Uterus (tissue), 2 donors: ENCODE data around the gene RENBP.

ENCODE experiments used
- CTCF ChIP-seq, 4 experiments: fragments of 200-600 bp in 2 of 4; fragments of 450-650 bp in 2 of 4; sonication (generic) in 2 of 4; IDR thresholded peaks; one replicate each; pipeline ENCODE4 v1.5.1; 2016 to 2019; ENCODE audit warnings: antibody characterized with exemption in 4 of 4, mild to moderate bottlenecking in 2 of 4, moderate library complexity in 1 of 4
- POLR2A ChIP-seq, 2 donors: fragments of 450-650 bp; IDR thresholded peaks; one replicate each; pipeline ENCODE4 v1.6.1; 2016; ENCODE audit warnings: antibody characterized with exemption in 2 of 2, mild to moderate bottlenecking in 1 of 2, moderate library complexity in 1 of 2

DNA sequence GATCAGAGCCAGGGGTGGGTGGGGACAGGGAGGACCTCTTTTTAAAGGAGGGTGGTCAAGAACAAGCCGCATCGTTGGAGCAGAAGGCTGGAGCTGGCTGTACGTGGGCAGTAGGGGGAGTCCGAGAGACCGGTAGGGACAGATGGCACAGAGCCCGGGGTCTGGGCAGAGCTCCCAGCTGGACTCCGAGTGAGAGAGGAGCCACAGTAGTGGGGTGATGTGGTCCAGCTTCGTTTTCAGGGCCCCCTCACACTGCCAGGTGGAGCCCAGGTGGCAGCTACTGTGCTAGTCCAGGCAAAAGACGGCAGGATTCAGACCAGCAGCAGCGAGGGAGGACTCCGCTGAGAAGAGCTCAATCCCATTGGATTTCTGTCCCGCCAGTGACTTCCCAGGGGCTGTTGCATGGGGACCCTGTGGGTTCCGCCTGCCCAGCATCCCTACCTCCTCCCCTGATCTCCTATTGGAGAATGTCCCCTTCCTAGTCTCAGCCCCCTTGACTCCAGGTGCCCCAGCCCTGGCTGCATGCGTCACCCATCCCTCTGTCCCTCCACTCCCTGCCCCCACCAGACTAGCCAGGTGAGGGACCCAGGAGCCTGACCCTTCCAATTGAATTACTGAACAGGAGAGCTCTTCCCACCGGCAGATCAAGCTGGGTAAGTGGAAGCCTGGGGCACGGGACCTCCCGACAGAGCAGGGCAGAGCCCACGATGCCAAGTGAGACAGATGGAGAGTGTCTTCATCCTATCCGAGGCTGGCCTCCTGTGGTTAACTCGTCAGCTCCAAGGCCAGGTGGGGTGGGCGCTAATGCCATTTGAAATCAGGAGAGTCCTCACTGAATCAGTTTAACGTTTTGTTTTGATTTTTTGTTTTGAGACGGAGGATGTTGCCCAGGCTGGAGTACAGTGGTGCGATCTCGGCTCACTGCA lies 21.2 kb downstream of the RENBP start:
- TF ChIP-seq POLR2A (IDR thresholded peaks at IDR 0.05) (no peak), CTCF (IDR thresholded peaks at IDR 0.05) (peak; percentile 29 to 54 (median 34))
